Measurements from ENCODE around the gene PTCD2.

Gene PTCD2, protein sequence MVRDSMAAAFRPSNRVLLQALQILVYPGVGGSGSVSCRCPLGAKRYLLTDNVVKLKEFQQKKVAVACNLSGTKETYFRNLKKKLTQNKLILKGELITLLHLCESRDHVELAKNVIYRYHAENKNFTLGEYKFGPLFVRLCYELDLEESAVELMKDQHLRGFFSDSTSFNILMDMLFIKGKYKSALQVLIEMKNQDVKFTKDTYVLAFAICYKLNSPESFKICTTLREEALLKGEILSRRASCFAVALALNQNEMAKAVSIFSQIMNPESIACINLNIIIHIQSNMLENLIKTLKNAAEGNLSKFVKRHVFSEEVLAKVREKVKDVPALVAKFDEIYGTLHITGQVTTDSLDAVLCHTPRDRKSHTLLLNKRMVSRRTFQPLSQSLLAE

DNA sequence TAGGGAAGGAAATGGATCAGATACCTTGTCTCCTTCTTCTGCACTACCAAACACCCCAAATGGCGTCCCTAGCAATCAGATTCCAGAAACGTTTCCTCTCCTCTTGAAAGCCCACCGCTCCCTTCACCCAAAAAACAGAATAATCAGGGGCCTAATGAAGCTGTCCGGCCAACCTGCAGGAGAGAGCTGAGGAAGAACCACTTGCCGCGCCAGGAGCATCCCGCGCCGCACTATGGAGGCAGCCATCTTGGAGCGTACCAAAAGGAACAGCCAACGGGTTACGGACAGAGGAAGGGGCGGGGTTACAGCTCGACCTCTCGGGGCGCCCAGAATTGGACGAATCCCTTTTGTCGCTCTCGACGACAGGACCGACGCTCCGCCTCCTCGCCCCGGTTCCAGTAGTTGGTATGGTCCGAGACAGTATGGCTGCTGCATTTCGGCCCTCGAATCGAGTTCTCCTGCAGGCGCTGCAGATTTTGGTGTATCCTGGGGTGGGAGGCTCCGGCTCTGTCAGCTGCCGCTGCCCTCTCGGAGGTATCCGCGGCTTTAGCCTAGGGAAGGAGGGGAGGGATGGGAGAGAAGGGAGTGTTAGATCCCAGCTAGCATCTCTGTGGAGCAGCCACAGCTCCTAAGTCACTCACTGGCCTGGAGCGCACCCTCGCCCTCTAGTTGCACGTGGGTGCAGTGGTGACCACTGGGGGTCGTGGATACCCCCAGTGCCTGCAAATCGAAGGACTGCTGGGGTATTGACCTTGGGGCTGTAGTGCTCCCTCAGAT lies at the start of gene PTCD2, which contains the start of gene MRPS27:
TSS of gene PTCD2 (plus strand) at position 398 of the 777 bp plus-strand sequence. CDS start at position 408, 10 bp downstream.
TSS of gene MRPS27 (minus strand) at position 265 of the 777 bp plus-strand sequence. CDS start at position 246, 19 bp downstream.
- DNase-seq, result peak; percentile 98

DNA sequence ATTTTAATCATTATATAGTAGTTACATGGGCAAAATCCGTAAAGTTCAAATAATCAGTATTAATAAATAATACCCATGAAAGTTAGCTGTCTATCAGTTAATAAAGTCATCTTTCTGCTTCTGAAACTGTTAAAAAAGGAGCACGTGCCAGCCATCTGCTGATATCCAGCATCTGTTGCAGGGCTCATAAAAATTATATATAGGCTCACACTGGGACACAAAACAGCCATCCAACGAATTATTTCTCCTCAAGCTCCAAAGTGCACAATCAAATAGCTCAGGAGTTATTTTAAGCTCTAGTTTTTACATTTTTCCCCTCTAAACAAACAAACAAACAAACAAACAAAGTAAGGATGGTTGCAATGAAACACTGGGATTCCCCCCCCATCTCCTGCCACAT lies 48.5 kb upstream of the PTCD2 start:
- DNase-seq, result no peak

DNA sequence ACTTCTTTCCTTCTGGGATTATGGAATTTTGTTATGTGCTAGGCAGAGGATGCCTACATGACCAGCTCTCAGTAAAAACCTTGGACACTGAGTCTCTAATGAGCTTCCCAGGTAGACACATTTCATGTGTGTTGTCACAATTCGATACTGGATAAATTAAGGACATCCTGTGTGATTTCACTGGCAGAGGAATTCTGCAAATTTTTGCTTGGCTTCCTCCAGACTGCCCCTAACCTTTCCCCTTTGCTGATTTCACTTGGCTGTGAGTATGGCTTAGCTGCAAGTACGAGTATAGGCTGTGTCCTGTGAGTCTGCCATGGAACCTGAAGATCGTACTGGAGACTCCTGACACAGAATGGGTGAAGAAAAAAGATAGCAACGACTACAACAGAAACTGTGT lies 47.8 kb upstream of the PTCD2 start:
- no peak for DNase-seq

DNA sequence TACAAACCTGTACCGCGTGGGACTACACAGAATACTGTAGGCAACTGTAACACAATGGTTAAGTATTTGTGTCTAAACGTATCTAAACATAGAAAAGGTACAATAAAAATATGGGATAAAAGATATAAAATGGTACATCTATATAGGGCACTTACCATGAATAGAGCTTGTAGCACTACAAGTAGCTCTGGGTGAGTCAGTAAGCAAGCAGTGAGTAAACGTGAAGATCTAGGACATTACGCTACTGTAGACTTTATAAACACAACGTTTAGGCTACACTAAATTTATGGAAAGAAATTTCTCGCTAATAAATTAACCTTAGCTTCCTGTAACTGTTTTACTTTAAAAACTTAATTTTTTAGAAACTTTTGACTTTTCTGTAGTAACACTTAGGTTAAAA lies 46.6 kb upstream of the PTCD2 start:
- no peak for DNase-seq

DNA sequence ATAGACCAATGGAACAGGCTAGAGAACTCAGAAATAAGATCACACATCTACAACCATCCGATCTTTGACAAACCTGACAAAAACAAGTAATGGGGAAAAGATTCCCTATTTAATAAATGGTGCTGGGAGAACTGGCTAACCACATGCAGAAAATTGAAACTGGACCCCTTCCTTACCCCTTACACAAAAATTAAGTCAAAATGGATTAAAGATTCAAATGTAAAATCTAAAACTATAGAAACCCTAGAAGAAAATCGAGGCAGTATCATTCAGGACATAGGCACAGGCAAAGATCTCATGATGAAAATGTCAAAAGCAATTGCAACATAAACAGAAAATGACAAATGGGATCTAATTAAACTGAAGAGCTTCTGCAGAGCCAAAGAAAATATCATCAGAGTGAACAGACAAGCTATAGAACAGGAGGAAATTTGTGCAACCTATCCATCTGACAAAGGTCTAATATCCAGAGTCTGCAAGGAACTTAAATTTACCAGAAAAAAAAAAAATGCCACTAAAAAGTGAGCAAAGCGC lies 43.9 kb upstream of the PTCD2 start:
- no peak for DNase-seq

DNA sequence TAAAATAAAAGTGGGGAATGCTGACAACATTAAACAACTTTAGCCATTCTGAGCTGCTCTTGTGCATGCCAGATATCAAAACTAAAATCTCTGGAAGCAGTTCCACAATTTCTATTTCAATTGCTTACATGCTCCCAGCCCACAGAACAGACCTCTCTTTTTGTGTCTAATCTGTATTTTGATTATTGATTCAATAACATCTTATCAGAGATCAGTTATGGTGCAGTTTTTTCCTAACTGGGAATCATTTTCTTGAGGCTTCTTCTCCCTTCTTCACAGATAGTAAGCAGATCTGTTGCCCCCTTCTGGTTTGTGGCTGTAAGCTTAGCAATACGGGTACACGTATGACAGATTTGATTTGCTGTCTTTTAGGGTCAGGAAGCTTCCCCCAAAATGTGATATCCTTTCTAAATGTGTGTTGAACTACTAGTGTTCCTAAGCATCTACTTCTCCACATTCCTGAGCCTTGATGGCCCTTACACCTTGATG lies 39.5 kb upstream of the PTCD2 start:
- no peak for DNase-seq

DNA sequence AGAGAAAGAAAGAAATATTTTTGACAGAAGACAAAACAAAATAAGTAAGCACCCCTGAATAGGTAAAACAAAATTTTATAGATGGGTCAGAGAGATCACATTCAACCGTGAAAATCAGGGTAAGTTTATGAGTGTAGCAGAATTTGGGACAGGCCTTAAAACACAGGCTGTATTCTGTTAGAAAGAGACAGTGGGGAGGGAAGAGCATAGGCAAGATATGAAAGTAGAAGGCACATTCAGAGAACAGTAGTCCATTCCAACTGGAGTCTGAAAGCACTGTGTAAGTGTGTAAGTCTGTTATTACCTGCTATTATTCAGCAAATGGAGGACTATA lies 38.8 kb upstream of the PTCD2 start:
- DNase-seq, result no peak

DNA sequence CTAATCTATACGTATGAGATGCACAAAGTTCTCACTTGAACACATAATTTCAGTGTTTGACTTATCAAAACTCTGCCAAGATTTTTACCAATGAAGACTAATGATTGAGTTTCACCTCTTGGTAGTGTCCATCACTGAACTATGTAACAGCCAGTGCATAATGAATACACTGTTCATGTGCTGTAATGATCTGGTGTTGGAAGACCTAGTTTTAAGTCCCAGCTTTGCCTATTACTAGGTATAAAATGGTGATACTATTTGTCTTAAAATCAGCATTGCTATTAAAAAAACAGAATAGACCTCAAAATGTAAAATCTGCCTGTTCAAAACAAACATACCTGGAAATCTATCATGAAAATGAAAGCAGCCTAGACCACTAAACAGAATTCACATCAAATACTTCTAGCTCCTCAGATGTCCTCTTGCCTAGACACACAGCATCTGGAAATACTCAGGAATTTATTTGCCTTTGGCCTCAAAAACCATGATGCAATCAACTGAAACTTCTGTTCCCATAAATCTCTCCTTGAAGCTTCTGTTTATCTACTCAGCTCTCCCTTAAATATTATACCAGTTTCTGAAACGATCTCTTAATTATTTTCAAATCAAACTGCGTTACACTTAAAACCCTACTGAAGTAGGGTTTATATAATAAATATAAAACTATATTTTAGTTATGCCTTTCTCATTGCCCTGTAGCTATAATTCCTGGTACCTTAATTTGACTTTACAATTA lies 38.2 kb upstream of the PTCD2 start:
- DNase-seq, result peak; percentile 22

DNA sequence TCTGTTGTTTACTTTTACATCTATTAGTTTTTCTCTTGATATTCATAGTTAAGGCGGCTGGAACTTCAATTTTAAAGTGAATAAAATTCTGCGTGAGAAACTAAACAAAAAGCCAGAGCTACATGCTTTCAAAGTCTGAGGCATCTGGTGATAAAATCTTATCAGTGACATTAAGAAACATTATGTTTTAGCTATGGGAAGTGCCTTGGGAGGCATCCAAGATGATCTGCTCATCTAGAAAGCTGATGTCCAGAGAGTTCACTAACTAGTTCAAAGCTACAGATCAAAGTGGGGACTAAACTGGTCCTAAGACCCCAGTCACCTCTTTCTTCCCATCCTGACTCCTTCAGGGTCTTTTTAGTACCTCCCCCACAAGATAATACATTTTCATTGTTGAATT lies 37.3 kb upstream of the PTCD2 start:
- DNase-seq, result no peak

DNA sequence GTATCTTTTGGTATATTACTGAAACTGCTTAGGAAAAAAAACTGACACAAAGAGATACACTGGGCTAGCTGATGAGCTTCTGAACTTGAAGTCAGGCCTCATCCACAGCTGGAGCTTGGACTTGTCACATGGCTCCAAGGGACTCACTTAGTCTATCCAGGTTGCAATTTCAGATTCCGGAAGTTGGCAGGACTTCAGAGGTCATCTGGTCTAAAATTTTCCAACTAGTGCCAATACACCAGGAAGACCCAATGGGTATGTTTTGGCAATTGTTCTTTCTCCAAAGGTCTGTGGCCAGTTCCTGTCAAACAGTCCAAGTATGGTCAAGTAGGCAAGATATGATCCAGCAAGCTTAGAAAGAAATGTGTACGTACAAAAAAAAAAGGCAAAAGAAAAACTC lies 36.8 kb upstream of the PTCD2 start:
- no peak for DNase-seq

DNA sequence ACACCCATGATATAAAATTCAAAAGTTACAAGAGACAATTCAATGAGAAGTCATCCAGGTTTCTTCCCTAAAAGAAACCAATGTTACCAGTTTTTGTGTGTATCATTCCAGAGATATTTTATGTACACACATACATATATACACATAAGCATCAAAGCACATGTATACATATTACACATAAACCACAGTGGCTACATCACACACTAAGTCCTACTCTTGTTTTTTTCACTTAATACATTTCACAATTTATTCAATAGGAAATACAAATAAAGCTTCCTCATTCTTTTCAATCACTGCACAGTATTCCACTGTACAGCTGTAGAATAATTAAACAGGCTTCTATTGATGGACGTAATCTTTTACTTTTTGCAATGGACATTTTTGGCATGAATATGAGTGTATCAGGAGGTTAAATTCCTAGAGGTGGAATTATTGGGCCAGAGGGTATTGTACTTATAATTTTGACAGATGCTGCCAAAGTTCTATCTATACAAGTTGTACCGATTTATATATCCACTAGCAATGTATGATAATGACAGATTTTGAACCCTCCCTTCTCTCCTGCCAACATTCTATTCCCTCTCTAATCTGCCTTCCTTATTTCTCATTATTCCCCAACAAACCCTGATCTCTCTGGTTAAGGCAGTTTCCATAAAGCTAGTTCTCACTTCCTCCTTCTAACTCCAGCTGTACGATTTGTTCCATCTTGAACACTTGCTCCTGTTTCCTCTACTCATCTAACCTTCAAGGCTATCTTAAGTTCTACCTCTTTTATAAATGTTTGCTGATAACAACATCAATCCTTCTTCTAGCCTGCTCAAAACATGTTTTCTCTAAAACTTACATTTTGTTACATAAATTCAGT lies 35.4 kb upstream of the PTCD2 start:
- no peak for DNase-seq

DNA sequence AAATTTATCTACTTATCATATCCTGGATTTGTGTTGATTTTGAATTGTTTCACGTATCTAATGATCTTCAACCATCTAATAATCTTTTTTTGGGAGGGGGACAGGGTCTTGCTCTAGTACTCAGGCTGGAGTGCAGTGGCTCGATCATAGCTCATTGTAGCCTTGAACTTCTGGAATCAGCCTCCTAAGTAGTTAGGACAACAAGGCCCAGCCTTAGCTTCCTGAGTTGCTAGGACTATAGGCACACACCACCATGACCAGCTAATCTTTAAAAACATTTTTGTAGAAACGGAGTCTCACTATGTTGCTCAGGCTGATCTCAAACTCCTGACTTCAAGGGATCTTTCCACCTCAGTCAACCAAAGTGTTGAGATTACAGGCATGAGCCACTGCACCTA lies 34.8 kb upstream of the PTCD2 start:
- no peak for DNase-seq

DNA sequence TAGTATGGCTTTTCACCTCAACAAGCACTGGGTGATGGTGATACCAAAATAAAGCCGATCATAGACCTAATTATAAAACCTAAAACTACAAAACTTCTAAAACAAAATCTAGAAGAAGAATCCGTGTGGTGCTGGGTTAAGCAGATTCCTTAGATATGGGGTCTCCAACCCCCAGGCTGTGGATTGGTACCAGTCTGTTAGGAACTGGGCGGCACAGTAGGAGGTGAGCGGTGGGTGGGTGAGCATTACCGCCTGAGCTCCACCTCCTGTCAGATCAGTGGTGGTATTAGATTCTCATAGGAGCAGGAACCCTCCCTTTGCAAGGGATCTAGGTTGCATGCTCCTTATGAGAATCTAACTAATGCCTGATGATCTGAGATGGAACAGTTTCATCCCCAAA lies 33.4 kb upstream of the PTCD2 start:
- no peak for DNase-seq

DNA sequence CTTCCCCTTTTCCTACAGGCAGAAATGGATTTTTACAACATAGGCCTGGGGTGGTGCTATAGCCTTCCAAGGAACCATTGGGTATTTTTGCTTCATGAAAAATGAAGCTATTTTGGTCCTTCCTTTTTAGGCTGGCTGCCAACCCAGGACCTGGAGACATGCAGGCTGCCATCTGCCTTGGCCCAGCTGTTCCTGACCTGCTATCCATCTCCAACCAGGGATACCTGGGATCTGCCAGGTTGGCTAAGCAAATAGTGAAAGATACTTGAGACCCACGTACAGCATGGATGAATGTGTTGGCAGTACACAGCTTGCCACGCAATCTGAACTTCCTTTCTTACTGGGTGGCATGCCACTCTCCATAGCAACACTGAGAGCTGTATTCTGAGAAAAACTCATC lies 31.2 kb upstream of the PTCD2 start:
- peak; percentile 98 for DNase-seq

DNA sequence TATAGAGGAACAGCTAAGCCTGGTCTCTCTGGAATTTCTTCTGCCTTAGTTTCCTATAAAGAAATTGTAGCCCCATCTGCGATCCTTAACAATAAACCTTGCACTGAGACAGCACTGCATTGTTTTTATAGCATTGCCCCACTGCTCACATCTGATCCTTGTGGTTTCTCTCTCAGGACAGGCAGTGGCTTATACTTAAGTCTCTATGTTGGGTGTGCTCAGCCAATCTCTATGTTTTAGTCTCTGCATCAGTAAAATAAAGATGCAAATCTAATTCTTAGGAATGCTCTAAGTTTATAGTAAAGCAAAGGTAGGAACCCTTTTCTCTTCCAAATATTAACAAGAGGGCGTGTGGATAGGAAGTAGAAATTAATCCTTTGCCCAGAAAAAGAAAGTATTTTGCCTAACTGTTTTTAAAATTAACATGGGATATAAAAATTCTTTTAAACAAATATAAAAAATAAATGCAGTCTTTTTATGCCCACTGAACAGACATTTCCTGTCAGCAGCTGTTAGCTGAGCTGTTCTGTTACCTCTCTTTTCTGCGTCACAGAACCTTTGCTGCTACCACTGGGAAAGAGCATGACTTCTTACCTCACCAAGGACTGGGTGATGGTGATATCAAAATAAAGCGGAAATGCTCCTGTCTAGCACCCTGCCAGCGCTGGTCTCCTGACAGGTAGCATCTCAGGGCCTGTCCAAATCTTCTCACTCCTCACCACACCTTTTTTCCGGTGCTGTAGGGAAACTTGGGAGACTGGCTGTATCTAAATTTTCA lies 29.6 kb upstream of the PTCD2 start:
- no peak for DNase-seq

DNA sequence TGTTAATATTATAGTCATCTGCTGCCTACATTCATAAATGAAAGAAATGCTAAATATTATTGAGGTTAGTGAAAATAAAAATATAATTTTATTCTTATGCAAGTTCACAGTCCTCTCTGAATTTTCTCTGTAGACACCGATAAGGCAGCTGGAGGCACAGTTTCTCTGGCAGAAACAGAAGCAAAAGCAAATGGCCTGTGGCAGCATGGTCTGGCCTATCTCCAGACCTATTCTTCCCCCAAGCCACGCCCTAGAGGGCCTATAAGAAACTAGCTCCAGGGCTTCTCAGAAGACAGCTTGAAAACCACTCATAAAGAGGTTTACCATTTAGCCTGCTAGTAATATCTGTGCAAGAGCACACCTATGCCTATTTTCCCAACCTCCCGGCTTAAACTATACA lies 28.6 kb upstream of the PTCD2 start:
- DNase-seq, result no peak

DNA sequence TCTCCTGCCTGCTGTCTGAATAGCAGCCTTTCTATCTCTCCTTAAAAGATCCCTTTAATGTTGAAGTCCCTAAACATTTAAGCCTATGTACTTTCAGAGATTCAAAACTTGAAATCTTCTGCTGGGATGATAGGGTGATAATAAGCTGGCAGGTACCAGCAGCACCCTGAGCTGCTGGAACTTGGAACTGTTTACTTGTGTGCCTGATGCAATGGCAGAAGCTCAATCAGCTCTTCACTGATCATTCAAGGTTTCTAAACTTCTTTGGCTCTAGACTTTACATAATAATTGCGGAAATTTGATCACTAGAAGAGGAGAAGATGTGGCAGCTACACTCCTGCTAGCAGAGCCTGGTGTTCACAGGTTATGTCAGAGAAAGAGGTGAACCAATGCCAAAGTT lies 27.8 kb upstream of the PTCD2 start:
- no peak for DNase-seq

DNA sequence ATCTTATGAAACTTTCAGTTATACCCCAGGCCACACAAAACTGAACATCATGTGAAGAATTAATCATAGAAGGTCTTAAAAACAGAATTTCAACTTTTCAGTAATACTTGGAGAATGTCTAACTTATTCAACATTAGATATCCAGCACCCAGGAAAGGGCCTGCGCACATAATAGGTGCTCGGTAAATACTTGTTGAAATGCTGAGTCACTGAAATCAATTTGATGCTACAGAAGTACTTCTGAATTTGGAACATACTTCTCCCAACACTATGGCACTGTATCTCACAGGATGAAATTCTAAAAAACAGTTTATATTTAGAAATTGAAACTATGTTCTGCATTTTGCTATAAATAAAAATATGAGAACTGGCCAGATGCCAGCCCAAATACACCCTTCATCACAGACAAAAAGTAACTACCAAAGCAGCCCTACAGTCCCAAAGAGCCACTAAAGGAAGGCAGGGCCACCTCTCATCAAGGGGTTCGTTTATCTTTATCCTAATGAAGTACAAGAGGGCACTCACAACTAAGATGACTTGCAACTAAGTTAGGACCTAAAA lies 26.6 kb upstream of the PTCD2 start:
- DNase-seq, result no peak

DNA sequence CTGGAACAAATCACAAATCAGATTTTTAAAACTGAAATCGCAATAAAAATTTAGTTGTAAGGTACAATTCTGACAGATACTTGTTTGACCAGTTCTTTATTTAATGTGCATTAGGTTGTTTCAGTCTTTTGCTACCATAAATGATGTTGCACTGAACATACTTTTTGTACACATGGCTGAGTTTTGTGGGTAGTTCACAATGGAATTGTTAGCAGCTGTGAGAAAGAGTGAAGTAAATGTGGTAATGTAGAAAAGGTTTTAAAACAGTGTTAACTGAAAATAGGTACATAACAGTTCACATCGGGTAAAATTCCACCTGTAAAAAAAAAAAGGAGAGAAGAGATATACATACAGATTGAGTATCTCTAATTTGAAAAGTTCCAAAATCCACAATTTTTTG lies 25.7 kb upstream of the PTCD2 start:
- DNase-seq, result no peak

DNA sequence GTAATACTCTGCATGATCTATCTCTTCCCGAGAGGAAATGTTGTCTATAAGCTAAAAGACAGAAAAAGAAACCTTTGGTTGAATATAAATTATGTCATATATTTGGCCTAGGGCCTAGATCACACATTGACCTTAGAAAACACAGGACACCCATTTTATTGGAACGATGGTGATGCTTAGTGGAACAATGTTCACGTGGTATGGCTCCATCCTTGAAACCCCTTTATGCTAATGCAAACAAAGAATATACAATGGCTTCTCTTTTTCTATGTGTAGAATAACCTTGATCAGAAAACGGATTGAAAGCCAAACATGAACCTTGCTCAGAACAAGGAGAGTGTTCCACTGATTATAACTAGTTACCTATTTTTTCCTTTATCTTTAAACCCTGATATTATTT lies 24.6 kb upstream of the PTCD2 start:
- DNase-seq, result no peak

DNA sequence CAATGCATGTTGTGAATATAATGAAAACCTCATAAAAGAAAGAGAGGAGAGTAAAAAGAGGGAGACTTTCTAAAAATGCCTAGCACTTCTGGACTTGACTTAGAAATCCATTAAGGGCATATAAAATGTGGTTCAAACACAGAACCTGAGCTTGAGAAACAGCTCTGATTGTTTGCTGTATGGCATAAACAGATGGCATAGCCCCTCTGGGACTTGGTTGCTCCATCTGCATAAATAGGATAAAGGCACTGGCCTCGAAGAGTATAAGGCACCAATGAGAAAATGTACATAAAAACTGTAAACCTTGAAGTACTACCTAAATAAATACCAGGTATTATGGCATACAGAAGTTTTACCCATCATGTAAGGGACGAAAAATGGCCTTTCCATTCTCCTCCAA lies 23.9 kb upstream of the PTCD2 start:
- DNase-seq, result no peak

All from NCI-H2029 (cell line).